ENCODE data around the gene OR5B21. TPM values are rescaled to one million over a fixed set of nuclear protein-coding genes. Genes with fewer than 3 reads are reported as not detected.

Gene OR5B21
- total and polyA plus RNA-seq, 11 donors = not detected

- ATAC-seq (peak in 1 of 4 donors; percentile 50), DNase-seq (no peak)
- no peak overlapping the region for H3K4me3 ChIP-seq
- H3K4me1 ChIP-seq = peaks cover 0 to 29% (median 4%) of the 10 kb centered on the region in 12 donors
- 33 to 43% (median 35%) methylated on average over 6 of the region's 6 CpGs for WGBS, 4 donors
- H3K27ac ChIP-seq = peak overlapping the region in 2 of 12 donors; percentile 4 to 59
- H3K27me3 ChIP-seq = no peaks in the 10 kb centered on the region
- intact Hi-C loops (cut with DNase I) = loop anchor here in 1 of 10 donors (10.0 kb wide), 1 partner anchor 1070 kb away; no protein-coding TSS in a partner anchor
- TF ChIP-seq CTCF (IDR thresholded peaks at IDR 0.05) (no peak), POLR2A (IDR thresholded peaks at IDR 0.05) (no peak)
- no peaks in the 10 kb centered on the region for H3K9me3 ChIP-seq
- H3K36me3 ChIP-seq = peaks cover 0 to 37% (median 23%) of the 10 kb centered on the region in 9 donors
Observed at GRCh38 chr11:58525037-58525614, 17.2 kb upstream of the OR5B21 start.

DNA sequence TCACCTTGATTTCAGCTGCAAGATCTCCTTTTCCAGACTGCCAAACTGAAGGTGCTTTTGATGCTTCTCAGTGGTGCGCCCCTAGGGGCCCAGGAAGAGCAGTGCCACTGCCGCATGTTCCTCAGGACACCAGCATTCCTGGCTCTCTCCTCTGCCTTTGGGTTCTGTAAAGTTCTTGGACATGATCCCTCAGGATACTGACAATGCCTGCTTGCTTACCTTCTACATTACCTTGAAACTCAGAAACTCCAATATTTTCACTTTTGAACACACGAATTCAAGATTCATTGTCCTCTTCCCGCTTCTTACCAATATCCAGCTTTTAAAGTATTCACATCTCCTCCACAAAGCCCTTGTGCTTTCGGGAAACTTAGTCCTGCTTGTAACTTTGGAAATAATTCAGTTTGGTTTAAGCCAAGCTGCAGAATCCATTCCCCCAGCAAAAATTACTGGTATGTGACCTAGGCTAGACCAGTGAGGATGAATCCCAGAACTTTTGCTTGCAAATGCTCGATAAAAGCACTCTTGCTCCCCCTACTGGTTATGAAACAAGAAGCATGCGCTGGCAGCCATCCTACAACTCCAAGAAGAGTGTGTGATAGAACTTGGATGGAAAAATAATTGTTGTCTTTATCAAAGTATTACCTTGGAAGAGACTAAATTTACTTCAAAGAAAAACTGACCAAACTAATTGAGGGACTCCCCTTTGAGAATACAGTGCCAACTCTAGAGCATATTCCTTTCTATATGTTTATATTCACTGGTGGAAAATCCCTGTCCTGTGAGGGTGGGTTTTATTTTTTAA lies 16.5 kb upstream of the OR5B21 start:
- peak in 4 of 5 donors; percentile 34 to 51 (median 48) for DNase-seq
- Histone ChIP-seq H3K4me1 (peaks cover 0 to 29% (median 4%) of the 10 kb centered on the region in 12 donors), H3K4me3 (peak overlapping the region in 4 of 12 donors; percentile 21 to 40 (median 22)), H3K27me3 (no peaks in the 10 kb centered on the region), H3K9me3 (no peaks in the 10 kb centered on the region), H3K36me3 (peaks cover 0 to 31% (median 19%) of the 10 kb centered on the region in 9 donors), H3K27ac (peak overlapping the region in 1 of 12 donors; percentile 59)
- TF ChIP-seq POLR2A (IDR thresholded peaks at IDR 0.05) (no peak), CTCF (IDR thresholded peaks at IDR 0.05) (peak; percentile 65 to 83 (median 73))
- peak; percentile 51 to 87 (median 72) for ATAC-seq
- WGBS, 4 donors = 28 to 35% (median 28%) methylated on average over 7 of the region's 7 CpGs
- intact Hi-C loops (cut with DNase I) = loop anchor here in 1 of 10 donors (10.0 kb wide), 1 partner anchor 1070 kb away; no protein-coding TSS in a partner anchor

DNA sequence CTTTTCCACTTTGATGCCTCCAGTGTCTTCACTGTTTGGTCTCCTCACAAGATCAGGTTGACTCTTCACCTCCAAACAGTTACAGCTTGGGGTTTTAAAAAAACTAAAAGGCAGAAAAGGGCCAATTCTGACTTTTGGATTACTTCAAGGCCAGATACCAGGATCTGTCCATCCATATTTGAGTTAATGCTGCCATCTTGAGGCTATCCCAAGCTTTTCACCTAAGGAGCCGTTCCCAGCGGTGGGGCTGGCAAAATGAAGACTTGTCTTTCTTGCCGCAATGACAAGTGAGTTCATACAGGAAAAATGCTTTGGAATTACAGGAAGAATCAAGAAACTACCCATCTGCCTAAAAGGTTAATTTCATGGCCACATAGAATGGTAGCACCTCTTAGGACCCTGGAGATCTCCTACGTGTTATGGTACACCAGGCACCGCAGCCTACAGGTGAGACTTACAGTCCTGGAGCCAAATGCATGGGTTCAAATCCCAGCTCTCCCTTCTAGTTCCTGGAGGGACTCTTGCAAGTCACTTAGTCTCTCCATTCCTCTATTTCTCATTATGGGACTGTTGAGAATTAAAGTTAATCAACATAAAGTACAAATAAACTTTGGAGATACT lies 6.0 kb upstream of the OR5B21 start:
- ATAC-seq = peak in 3 of 4 donors; percentile 65 to 74 (median 73)
- H3K4me1 ChIP-seq = peaks cover 0 to 3% (median 0%) of the 10 kb centered on the region in 12 donors
- no peaks in the 10 kb centered on the region for H3K9me3 ChIP-seq
- H3K36me3 ChIP-seq = no peaks in the 10 kb centered on the region
- H3K27ac ChIP-seq = no peak overlapping the region
- peaks cover 0 to 5% (median 0%) of the 10 kb centered on the region in 9 donors for H3K27me3 ChIP-seq
- intact Hi-C loops (cut with DNase I) = loop anchor here in 8 of 10 donors (5.0 to 10.0 kb wide), 11 partner anchors 347 to 1169 kb away; partner anchors contain the start of genes BTBD18 (in 2 of the 8), YPEL4 (in 2 of the 8) and UBE2L6 (in 1 of the 8)
- TF ChIP-seq CTCF (IDR thresholded peaks at IDR 0.05) = peak; percentile 42 to 76 (median 68)
- TF ChIP-seq POLR2A (IDR thresholded peaks at IDR 0.05) = no peak
- 24 to 31% (median 28%) methylated on average over 5 of the region's 5 CpGs for WGBS, 4 donors
- DNase-seq = no peak
- no peak overlapping the region for H3K4me3 ChIP-seq

Measured in heart left ventricle (tissue), 16 donors.